SH-SY5Y (cell line): Measurements from ENCODE around the gene C13orf46.

Source experiments
- GATA2 ChIP-seq: IDR thresholded peaks from 2 replicates; pipeline ENCODE4 v1.6.1; 2011; ENCODE audit warnings: mild to moderate bottlenecking, low read depth, low read length
- GATA3 ChIP-seq: IDR thresholded peaks from 2 replicates; pipeline ENCODE4 v1.6.1; 2011; ENCODE audit warnings: low read depth, mild to moderate bottlenecking, low read length, moderate library complexity

DNA sequence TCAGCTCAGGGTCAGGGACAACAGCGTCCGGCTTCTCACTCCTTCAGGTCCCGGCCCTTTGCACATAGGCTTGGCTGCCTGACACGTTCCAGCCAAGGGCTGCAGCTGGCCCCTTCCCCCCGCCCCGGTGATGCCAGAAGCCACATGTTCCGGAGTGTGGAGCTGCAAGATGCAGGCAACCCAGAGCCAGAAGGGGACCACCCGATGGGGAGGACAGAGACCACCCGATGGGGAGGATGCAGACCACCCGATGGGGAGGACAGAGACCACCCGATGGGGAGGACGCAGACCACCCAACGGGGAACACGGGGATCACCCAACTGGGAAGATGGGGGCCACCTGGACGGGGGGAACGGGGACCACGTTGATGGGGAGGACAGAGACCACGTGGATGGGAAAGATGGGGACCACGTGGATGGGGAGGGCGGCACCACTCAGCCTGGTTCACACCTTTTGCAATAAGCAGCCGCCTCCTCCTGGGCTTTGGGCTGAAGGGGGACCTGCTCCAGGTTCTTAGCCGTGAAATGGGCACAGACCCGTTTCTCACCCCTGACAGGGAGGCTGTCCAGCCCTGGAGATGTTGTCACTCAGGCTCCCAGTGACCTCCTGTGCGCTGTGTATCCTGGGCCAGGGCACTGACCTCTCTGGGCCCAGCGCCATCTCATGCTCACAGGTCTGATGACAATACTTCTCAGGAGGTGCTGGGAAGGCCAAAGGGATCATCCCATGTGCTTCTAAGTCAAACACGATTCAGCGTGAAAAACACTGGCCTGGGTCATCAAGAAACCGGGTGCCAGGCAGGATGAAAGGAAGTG is 34.5 kb downstream of the C13orf46 start:
- no peak for TF ChIP-seq GATA2
- no peak for TF ChIP-seq GATA3
